Stimulated activated CD4-positive, alpha-beta T cell treated with anti-CD3 and anti-CD28 coated beads, Interleukin-1b, Interleukin-23, amount 100 ng/mL, for 48 hours (primary cell): ENCODE measurements around the gene KLHL25.

Source experiments
- DNase-seq: peaks from one replicate; pipeline ENCODE4 v3.0.0-alpha.2; 2020

The KLHL25 gene

GRCh38 chr15:85773249-85773648, 21.5 kb downstream of the KLHL25 start:
- no peak for DNase-seq

- no peak for DNase-seq
These were observed 22.1 kb downstream of the KLHL25 start for GRCh38 chr15:85772668-85773067.

DNA sequence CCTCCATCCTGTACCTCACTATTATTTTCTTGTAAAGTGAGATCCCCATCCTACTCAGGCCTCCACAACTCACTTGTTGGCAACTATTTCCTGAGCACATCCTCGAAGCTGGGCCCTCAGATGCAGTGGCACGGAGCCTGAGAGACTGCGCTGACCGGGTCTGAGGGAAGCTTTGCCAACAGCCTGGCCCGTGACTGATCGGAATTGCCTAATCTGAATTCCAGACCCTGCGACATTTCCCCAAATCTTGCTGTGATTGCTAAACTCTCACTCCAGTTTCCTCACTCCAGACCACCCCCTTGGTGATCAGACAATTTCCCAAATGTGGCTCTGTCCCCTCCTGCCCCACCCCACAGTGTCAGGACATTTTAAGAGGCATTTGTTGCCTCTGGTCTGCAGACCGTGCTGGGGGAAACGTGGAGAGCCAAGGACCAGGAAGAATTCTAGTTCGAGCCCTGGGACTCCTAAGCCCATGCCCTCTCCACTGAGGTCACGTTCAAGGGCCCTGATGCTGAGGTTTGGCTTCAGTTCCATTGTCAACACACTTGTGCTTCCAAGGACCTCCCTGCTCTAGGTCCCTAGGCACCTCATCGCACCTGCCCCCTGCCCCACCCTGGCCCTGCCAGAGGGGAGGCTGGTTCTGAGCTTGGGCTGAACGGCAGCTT, 22.8 kb downstream of the KLHL25 start:
- DNase-seq: no peak

DNA sequence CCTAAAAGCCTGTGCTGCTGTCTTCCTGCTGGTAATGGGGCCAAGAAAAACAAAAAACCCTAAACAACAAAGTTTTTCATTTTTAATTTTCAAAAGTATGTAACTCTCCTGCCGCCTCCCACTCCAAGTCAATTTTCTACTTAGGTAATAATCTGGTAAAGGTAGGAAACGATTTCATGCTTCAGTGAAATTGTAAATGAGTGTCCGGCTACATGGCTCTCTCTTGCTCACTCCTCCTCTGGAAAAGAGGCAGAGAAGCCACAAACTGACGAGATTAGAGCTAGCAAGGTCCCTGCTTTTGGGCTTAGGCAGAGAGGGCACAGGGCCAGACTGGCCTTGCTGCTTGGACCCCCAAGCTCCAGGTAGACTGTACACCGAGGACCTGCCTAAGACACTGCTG, 23.5 kb downstream of the KLHL25 start:
- no peak for DNase-seq

GRCh38 chr15:85770096-85771041, 24.4 kb downstream of the KLHL25 start:
- DNase-seq: no peak

GRCh38 chr15:85769182-85769900, 25.4 kb downstream of the KLHL25 start:
- DNase-seq: no peak

DNA sequence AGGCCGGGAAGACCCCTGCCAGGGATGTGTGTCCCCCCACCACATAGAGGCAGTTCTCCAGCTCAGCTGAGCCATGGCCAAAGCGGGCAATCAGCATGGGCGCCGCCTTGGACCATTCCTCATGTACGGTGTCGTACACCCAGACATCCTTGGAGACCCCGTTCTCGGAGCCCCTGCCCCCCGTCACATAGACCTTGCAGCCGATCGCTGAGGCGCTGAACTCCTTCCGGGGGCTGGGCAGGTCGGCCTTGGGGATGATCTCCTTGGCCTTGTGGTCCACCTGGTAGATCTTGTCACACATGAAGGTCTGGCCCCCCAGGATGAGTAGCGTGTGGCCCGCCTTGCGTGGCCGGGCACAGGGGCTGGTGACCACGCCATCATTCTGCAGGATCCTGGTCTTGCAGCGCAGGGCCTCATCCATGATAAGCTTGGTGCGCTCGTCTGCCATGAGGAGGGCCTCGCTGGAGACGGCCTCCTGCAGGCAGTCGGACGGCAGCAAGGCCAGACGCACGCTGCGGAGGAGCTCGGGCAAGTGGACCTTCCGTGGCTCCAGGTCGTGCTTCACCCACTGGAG, 26.0 kb downstream of the KLHL25 start:
- DNase-seq: no peak

- DNase-seq: no peak
These were observed 26.8 kb downstream of the KLHL25 start for GRCh38 chr15:85767785-85768529.

DNA sequence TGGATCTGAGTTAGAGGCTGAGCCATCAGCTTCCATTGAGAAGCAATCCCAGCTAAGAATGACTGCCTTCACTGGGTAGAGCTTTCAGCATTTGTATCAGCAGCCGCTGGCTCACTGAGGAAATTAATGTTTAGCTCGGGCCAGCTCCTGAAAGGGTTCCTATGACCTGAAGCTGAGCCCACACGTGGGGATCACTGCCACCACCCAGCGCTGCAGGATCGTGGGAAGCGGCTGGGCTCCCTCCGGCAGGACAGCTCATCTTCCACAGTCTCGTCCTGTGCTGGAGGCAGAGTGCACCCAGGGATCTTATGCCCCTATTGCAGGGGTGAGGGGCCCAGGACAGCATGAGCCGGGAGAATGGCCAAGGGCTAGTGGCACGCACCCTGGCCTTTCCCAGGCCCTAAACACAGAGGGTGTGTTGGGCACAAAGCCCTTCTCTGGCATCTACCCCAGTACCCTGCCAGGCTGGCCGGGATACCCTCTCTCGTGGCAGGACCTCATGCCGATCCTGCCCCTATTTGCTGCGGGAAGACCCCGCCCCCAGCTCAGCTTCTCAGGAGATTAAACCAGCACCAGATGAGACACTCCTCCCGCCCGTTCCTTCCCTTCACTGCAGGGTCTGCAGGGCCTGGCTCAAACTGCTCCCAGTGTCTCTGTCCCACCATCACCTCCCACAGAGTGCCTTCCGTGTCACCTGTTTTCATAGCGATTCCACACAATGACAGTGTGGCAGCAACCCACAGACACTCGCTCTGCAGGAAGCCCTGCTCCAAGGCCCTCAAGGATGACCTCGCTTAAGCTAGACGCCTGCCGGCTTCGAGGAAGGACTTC, 28.5 kb downstream of the KLHL25 start:
- no peak for DNase-seq

- DNase-seq: no peak
These were observed 30.0 kb downstream of the KLHL25 start for GRCh38 chr15:85764649-85765277.

DNA sequence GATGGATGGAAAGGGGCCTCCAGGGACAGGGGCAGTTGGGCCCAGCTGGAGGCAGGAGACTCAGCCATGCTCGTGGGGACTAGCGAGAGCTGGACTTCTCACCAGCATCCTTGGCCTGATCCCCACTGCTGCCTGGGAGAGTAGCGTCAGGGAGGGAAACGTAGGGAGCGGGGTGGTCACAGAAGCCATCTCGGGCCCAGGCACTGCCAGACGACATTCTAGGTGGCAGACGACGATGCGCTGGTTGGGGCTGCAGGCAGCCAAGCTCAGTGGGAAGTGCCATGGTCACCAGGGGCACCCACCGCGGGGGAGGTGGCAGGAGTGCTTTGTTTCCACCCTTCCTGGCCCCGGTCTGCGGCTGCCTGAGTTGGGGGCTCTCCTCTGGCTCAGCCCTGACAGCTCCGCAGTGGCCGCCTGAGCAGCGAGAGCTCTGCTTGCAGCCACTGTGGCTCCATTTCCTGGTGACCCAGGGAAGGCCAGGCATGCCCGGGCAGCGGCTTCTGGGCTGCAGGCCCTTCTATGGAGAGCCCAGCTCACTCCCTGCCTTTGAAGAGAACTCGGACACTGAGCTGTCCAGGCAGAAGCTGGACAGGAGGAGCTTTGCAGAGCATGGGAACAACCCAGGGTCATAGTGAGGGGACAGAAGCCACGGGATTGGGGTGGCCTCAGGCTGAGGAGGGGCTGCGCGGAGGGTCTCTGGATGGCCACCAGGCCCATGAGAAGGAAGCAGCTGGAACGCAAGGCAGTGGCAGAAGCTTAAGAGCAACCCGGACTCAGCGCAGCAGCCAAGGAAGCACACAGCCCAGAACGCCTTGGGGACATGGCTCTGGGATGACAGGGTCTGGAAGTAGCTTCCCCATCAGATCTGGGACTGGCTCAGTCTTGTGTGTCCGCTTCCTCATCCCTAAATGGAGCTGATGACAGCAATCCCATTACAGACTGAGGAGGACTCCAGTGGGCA, 30.8 kb downstream of the KLHL25 start:
- no peak for DNase-seq

DNA sequence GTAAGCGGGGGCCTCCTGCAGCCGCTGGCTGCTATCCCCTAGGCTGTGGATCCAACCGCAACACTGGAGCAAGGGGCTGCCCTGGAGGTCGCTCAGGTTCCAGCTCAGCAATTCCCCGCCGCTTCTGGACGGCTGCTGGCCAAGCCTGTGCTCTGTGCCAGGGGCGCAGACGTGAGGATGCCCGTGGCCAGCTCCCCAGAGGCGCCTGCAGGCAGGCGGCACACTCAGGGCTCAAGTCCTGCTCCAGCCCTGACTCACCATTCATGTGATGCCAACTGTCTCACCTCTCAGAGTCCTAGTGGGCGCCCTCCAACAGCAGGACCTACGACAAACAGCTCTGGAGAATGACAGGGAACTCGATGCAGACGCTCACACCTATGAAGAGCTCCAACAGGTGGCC, 31.6 kb downstream of the KLHL25 start:
- no peak for DNase-seq

DNA sequence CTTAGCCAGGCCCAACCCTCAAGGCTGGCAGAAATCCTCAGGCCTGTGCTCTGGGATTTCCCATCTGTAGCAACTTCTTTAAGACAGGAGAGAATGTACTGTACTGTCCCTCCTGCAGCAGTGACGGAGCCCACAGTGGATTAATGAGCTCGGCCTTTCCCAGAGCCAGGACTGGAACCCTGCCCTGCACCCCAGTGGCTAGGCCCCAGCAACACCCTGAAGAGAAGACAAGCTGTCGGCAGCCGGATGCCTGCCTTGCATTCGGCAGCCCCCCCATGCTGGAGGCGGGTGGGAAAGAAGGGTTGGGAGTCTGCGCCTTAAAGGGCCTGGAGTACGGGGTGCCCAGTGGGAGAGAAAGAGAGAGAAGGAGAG, 32.0 kb downstream of the KLHL25 start:
- no peak for DNase-seq

DNA sequence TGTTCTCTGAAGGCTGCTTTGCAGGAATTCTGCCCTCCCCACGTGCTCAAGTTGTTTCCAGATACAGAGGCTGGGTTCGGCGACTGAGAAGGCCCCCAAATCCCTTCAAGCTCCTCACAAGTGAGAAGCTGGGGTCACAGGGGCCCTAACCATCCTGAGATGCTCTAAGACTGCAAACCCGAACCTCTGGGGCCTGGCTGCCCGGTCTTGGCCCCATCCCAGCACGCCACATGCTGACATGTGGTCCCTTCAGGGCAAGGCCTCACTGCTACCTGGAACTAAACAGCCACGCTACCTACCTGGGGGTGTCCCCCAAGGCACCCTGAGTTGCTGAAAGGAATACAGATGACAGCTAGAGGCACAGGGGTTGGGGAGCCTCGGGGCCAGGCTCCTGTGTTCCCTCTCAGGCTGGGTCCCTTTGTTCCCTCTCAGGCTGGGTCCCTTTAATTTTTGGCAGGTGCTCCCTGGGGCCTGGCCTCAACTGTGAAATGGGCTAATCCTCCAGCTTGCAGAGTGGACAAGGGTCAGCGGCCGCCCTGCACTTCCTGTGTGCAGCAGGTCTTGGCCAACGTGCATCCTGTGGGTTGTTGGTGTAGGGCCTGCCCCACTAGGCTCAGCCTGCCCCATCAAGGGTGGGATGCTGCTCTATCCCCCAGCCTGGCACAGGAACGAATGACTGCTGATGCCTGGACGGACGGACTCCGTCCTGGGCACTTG, 32.5 kb downstream of the KLHL25 start:
- DNase-seq: no peak

DNA sequence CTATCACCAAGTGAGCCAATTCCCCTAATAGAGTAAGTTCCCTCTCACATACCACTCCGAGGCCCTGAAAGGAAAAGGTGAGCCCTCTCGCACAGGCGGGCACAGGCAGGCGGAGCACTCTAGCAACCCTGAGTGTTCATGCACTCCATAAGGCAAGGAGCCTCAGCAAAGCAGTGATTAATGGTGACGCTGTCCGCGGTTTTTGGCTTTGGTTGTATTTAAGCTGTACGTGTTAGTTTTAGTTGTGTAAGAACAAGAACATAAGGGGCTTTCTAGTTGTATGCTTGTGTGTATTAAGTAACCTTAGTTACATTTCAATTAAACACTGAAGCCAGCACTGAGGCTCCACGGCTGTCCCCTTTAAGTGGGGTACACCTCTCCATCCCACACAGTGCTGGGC, 33.1 kb downstream of the KLHL25 start:
- DNase-seq: no peak

- no peak for DNase-seq
These were observed 34.0 kb downstream of the KLHL25 start for GRCh38 chr15:85760531-85761371.

DNA sequence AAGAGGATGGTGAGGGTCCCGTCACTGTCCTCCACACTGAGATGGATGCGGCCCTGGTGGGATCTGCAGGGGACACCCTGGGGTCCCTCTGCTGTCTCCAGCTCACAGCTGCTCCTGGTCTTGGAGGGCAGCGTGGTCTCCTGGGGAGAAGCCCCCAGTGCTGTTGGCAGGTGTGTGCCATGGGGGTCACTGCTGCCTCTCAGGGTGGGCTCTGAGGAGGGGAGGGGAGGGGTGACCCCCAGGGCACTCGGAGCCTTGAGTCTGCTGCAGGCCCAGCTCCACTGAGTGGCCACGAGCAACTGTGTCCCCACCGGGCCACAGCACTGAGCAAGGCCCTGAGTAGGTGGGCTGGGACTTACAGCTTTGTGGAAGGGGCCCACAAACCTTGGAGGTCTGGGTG, 34.7 kb downstream of the KLHL25 start:
- DNase-seq: no peak

- no peak for DNase-seq
These were observed 35.3 kb downstream of the KLHL25 start for GRCh38 chr15:85759376-85759775.
